ENCODE results near the gene SRSF7.

GRCh38 chr2:38776531-38776930 is 25.4 kb upstream of the SRSF7 start:
- TF ChIP-seq, protein P1, sequence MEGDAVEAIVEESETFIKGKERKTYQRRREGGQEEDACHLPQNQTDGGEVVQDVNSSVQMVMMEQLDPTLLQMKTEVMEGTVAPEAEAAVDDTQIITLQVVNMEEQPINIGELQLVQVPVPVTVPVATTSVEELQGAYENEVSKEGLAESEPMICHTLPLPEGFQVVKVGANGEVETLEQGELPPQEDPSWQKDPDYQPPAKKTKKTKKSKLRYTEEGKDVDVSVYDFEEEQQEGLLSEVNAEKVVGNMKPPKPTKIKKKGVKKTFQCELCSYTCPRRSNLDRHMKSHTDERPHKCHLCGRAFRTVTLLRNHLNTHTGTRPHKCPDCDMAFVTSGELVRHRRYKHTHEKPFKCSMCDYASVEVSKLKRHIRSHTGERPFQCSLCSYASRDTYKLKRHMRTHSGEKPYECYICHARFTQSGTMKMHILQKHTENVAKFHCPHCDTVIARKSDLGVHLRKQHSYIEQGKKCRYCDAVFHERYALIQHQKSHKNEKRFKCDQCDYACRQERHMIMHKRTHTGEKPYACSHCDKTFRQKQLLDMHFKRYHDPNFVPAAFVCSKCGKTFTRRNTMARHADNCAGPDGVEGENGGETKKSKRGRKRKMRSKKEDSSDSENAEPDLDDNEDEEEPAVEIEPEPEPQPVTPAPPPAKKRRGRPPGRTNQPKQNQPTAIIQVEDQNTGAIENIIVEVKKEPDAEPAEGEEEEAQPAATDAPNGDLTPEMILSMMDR (IDR thresholded peaks at IDR 0.05) = no peak
- no peak for TF ChIP-seq POLR2A (IDR thresholded peaks at IDR 0.05)

All from upper lobe of left lung (tissue), 4 donors.